Fibroblast of lung (primary cell): ENCODE data around the gene PDE4D. TPM values are rescaled to one million over a fixed set of nuclear protein-coding genes. Genes with fewer than 3 reads are reported as not detected.

ENCODE experiments used
- DNase-seq, 2 donors: peaks; one replicate each; pipeline versions ENCODE4 v3.0.0 to v3.0.0-alpha.2; 2010; ENCODE audit warnings: low read depth in 2 of 2
- H2AFZ ChIP-seq: 2 replicates; pipeline ENCODE4 v1.5.1; 2012; ENCODE audit warnings: low read length, control low read depth, inconsistent platforms
- H3K27ac ChIP-seq: 2 replicates; pipeline ENCODE4 v1.5.1; 2011; ENCODE audit warnings: low read length, control low read depth; ENCODE audit not compliant: insufficient read depth
- H3K27me3 ChIP-seq: 2 replicates; pipeline ENCODE4 v1.5.1; 2011; ENCODE audit warnings: mild to moderate bottlenecking, low read length; ENCODE audit not compliant: control insufficient read depth, insufficient read depth
- H3K36me3 ChIP-seq: 2 replicates; pipeline ENCODE4 v1.5.1; 2011; ENCODE audit warnings: low read length; ENCODE audit not compliant: control insufficient read depth, insufficient read depth
- H3K4me1 ChIP-seq: 2 replicates; pipeline ENCODE4 v1.5.1; 2011; ENCODE audit warnings: low read length; ENCODE audit not compliant: control insufficient read depth, insufficient read depth; ENCODE audit errors: extremely low read depth
- H3K4me2 ChIP-seq: 2 replicates; pipeline ENCODE4 v1.5.1; 2011; ENCODE audit warnings: low read length, control low read depth; ENCODE audit not compliant: insufficient read depth; ENCODE audit errors: extremely low read depth
- H3K4me3 ChIP-seq, 4 experiments: fragments of 200-600 bp in 1 of 4; sonication (generic) in 1 of 4; replicated peaks in 1 of 4; 2 replicates each; pipeline ENCODE4 v1.5.1; 2011 to 2016; ENCODE audit warnings: low read length in 4 of 4, low read depth in 3 of 4, mild to moderate bottlenecking in 3 of 4, control low read depth in 2 of 4, inconsistent platforms in 1 of 4, mixed read lengths in 1 of 4; ENCODE audit not compliant: insufficient read depth in 1 of 4; ENCODE audit errors: control extremely low read depth in 1 of 4
- H3K79me2 ChIP-seq: 2 replicates; pipeline ENCODE4 v1.5.1; 2012; ENCODE audit warnings: mild to moderate bottlenecking, low read length, inconsistent platforms; ENCODE audit not compliant: control insufficient read depth, insufficient read depth
- H3K9ac ChIP-seq: 2 replicates; pipeline ENCODE4 v1.5.1; 2011; ENCODE audit warnings: mild to moderate bottlenecking, low read length, control low read depth; ENCODE audit not compliant: insufficient read depth
- H3K9me3 ChIP-seq: 2 replicates; pipeline ENCODE4 v1.5.1; 2012; ENCODE audit warnings: low read depth, low read length; ENCODE audit not compliant: control insufficient read depth, insufficient read depth
- H4K20me1 ChIP-seq: 2 replicates; pipeline ENCODE4 v1.5.1; 2011; ENCODE audit warnings: low read length; ENCODE audit not compliant: control insufficient read depth, insufficient read depth; ENCODE audit errors: extremely low read depth
- CTCF ChIP-seq, 2 donors: IDR thresholded peaks in 1 of 2; conservative IDR thresholded peaks in 1 of 2; 1 replicate in 1 of 2; 2 replicates in 1 of 2; pipeline ENCODE4 v1.5.1; 2011 to 2012; ENCODE audit warnings: low read length in 2 of 2, control low read depth in 1 of 2, inconsistent platforms in 1 of 2, low read depth in 1 of 2, mild to moderate bottlenecking in 1 of 2
- EZH2 ChIP-seq: IDR thresholded peaks from 2 replicates; pipeline ENCODE4 v1.5.1; 2012; ENCODE audit warnings: low read length, control low read depth, mild to moderate bottlenecking; ENCODE audit errors: missing control alignments
- polyA plus RNA-seq, 2 donors: library from polyadenylated mRNA; depleted of rRNA in 1 of 2; stranded (reverse) in 1 of 2; unstranded in 1 of 2; fragments of >200 nt; gene quantifications; 2 replicates each; pipeline ENCODE4 v1.2.1, GENCODE V29; 2011 to 2012; ENCODE audit warnings: missing spikeins in 1 of 2
- total RNA-seq: library from RNA; depleted of rRNA; stranded (reverse); fragments of >200 nt; gene quantifications from 2 replicates; pipeline ENCODE4 v1.2.1, GENCODE V29; 2014

Gene PDE4D
- total and polyA plus RNA-seq, 2 donors (not counting 1 experiment from before 2014, with no cell fraction given), result 2.1 to 8.3 TPM

DNA sequence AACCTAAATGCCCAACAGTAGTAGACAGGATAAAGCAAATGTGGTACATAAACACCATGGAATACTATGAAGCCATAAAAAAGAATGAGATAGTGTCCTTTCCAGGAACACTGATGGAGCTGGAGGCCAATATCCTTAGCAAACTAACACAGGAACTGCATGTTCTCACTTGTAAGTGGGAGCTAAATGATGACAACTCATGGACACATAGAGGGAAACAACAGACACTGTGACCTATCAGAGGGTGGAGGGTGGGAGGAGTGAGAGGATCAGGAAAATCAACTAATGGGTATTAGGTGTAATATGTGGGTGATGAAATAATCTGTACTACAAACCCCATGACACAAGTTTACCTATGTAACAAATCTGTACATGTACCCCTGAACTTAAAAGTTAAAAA lies 805.0 kb downstream of the PDE4D start:
- Histone ChIP-seq H2AFZ (no peak overlapping the region), H3K9ac (no peak overlapping the region), H3K9me3 (no peaks in the 10 kb centered on the region), H4K20me1 (no peaks in the 10 kb centered on the region), H3K36me3 (no peaks in the 10 kb centered on the region), H3K79me2 (no peaks in the 10 kb centered on the region), H3K4me1 (no peaks in the 10 kb centered on the region), H3K4me3 (no peak overlapping the region), H3K4me2 (no peak overlapping the region), H3K27me3 (no peaks in the 10 kb centered on the region), H3K27ac (no peak overlapping the region)
- no peak for TF ChIP-seq CTCF (conservative IDR thresholded peaks at IDR 0.05 in 1 of 2, IDR thresholded peaks at IDR 0.05 in 1 of 2; ENCODE audit: low read depth in 1 of 2, low read length in 2 of 2)
- no peak for TF ChIP-seq EZH2
- no peak for DNase-seq

GRCh38 chr5:59086024-59086423 lies 807.5 kb downstream of the PDE4D start:
- Histone ChIP-seq H3K27ac (no peak overlapping the region), H3K36me3 (no peaks in the 10 kb centered on the region), H3K4me2 (no peak overlapping the region), H3K27me3 (no peaks in the 10 kb centered on the region), H3K9me3 (no peaks in the 10 kb centered on the region), H3K4me1 (no peaks in the 10 kb centered on the region), H3K4me3 (no peak overlapping the region), H4K20me1 (no peaks in the 10 kb centered on the region), H2AFZ (no peak overlapping the region), H3K79me2 (no peaks in the 10 kb centered on the region), H3K9ac (no peak overlapping the region)
- no peak for DNase-seq
- TF ChIP-seq EZH2 (no peak), CTCF (conservative IDR thresholded peaks at IDR 0.05 in 1 of 2, IDR thresholded peaks at IDR 0.05 in 1 of 2; ENCODE audit: low read depth in 1 of 2, low read length in 2 of 2) (no peak)

- no peaks in the 10 kb centered on the region for H3K79me2 ChIP-seq
- H3K36me3 ChIP-seq, result no peaks in the 10 kb centered on the region
- H2AFZ ChIP-seq, result no peak overlapping the region
- H4K20me1 ChIP-seq, result no peaks in the 10 kb centered on the region
- no peaks in the 10 kb centered on the region for H3K27me3 ChIP-seq
- H3K4me3 ChIP-seq, result no peak overlapping the region
- no peak overlapping the region for H3K9ac ChIP-seq
- TF ChIP-seq EZH2, result no peak
- no peak for TF ChIP-seq CTCF (conservative IDR thresholded peaks at IDR 0.05 in 1 of 2, IDR thresholded peaks at IDR 0.05 in 1 of 2; ENCODE audit: low read depth in 1 of 2, low read length in 2 of 2)
- no peak for DNase-seq
- no peak overlapping the region for H3K27ac ChIP-seq
- no peaks in the 10 kb centered on the region for H3K9me3 ChIP-seq
- H3K4me1 ChIP-seq, result no peaks in the 10 kb centered on the region
- H3K4me2 ChIP-seq, result no peak overlapping the region
Measured at GRCh38 chr5:59081693-59082092, 811.8 kb downstream of the PDE4D start.
